Large intestine (tissue), 3 donors: ENCODE results near the gene CBFA2T3. TPM values are rescaled to one million over a fixed set of nuclear protein-coding genes. Genes with fewer than 3 reads are reported as not detected.
A peak's percentile ranks its signal among the peaks of the same experiment; 100 is the strongest.

Experiments
- DNase-seq, 2 donors: peaks; one replicate each; pipeline versions ENCODE4 v3.0.0 to v3.0.0-alpha.2; 2013
- H3K27ac ChIP-seq: one replicate; pipeline ENCODE4 v1.5.1; 2013; ENCODE audit warnings: low read length
- H3K27me3 ChIP-seq: 2 replicates; pipeline ENCODE4 v1.6.1; 2013; ENCODE audit warnings: low read length; ENCODE audit not compliant: control insufficient read depth, insufficient read depth
- H3K36me3 ChIP-seq: 2 replicates; pipeline ENCODE4 v1.6.1; 2013; ENCODE audit warnings: low read length; ENCODE audit not compliant: control insufficient read depth, insufficient read depth
- H3K4me1 ChIP-seq: one replicate; pipeline ENCODE4 v1.6.1; 2013; ENCODE audit warnings: low read length; ENCODE audit not compliant: control insufficient read depth, insufficient read depth
- H3K4me3 ChIP-seq: one replicate; pipeline ENCODE4 v1.5.1; 2013; ENCODE audit warnings: low read length
- H3K9me3 ChIP-seq: one replicate; pipeline ENCODE4 v1.6.1; 2013; ENCODE audit warnings: mild to moderate bottlenecking, low read depth, low read length, moderate library complexity; ENCODE audit not compliant: control insufficient read depth
- WGBS: methylation state at CpG from one replicate; pipeline ENCODE4 v1.1.5; 2013; ENCODE audit warnings: low lambda C conversion rate; ENCODE audit not compliant: insufficient coverage; 5-methylcytosine and 5-hydroxymethylcytosine counted together
- polyA plus RNA-seq: library from polyadenylated mRNA; unstranded; fragments of 120-200 nt; gene quantifications from one replicate; pipeline ENCODE4 v1.2.1, GENCODE V29; 2013

Gene CBFA2T3
- polyA plus RNA-seq, 1 donor = 7.4 TPM

GRCh38 chr16:88926374-88926990 is 50.5 kb downstream of the CBFA2T3 start:
- H3K4me1 ChIP-seq = peaks cover 3% of the 10 kb centered on the region

DNA sequence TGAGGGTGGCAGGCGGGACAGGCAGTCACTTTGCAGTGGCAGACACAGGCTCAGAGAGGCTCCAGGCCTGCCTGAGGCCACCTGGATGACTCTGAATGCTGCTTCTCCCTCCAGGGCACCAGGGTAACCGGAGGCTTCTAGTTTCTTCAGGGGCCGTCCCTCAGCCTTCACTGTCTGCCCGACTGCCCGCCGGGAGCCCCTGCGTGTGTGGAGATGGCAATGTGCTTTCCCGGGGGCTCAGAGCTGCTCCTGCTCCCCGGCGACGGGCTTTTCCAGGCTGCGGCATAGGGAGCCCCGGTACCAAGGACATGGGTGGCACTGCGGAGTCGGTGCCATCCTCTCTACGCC is 51.5 kb downstream of the CBFA2T3 start:
- no peak overlapping the region for H3K4me3 ChIP-seq
- peaks cover 8% of the 10 kb centered on the region for H3K27me3 ChIP-seq
- no CpG with 5 or more reads among the region's 16 CpGs for WGBS

More at GRCh38 chr16:88926374-88926990, 50.5 kb downstream of the CBFA2T3 start:
- no peak for DNase-seq
- Histone ChIP-seq H3K36me3 (no peaks in the 10 kb centered on the region), H3K27ac (no peak overlapping the region), H3K27me3 (peaks cover 8% of the 10 kb centered on the region), H3K4me3 (no peak overlapping the region), H3K9me3 (no peaks in the 10 kb centered on the region)
- WGBS = no CpG with 5 or more reads among the region's 27 CpGs

DNA sequence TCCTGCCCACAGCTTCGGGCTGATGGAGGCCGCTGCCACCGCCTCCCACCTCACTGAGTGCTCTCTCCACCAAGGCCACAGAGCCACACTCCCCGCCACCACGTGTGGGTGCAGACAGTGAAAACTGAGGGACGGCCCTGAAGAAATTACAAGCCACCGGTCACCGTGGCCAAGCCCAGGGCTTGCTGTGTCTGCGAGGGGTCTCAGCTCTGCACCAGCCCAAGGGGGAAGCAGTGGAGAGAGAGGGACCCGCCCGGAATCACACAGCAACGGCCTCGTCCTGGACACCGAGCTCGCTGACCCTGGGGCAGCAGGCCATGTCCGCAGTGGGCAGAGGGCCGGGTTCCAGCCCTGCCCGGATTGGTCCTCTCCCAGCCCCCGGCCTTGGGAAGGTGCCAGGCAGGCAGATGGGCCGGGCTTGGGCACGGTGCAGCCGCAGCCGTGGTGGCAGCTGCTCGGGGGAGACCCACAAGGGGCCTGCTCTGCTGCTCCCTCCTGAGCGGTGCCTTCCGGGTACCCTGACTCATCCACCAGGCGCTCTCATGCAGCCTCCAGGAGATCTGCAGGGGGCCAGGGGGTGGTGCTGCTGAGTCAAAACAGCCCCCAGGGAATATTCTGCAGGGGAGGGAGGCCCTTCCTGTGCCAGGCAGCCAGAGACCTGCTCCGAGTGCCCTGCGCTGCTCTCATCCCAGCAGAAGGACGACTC is 52.0 kb downstream of the CBFA2T3 start:
- no peaks in the 10 kb centered on the region for H3K36me3 ChIP-seq
- H3K4me1 ChIP-seq = peaks cover 6% of the 10 kb centered on the region
- no peak for DNase-seq
- peaks cover 8% of the 10 kb centered on the region for H3K27me3 ChIP-seq
- no peak overlapping the region for H3K4me3 ChIP-seq
- H3K9me3 ChIP-seq = no peaks in the 10 kb centered on the region
- no peak overlapping the region for H3K27ac ChIP-seq
- WGBS = no CpG with 5 or more reads among the region's 30 CpGs

More for the DNA sequence above, 51.5 kb downstream of the CBFA2T3 start:
- no peak overlapping the region for H3K27ac ChIP-seq
- no peaks in the 10 kb centered on the region for H3K9me3 ChIP-seq
- no peak for DNase-seq
- peaks cover 6% of the 10 kb centered on the region for H3K4me1 ChIP-seq
- no peaks in the 10 kb centered on the region for H3K36me3 ChIP-seq

DNA sequence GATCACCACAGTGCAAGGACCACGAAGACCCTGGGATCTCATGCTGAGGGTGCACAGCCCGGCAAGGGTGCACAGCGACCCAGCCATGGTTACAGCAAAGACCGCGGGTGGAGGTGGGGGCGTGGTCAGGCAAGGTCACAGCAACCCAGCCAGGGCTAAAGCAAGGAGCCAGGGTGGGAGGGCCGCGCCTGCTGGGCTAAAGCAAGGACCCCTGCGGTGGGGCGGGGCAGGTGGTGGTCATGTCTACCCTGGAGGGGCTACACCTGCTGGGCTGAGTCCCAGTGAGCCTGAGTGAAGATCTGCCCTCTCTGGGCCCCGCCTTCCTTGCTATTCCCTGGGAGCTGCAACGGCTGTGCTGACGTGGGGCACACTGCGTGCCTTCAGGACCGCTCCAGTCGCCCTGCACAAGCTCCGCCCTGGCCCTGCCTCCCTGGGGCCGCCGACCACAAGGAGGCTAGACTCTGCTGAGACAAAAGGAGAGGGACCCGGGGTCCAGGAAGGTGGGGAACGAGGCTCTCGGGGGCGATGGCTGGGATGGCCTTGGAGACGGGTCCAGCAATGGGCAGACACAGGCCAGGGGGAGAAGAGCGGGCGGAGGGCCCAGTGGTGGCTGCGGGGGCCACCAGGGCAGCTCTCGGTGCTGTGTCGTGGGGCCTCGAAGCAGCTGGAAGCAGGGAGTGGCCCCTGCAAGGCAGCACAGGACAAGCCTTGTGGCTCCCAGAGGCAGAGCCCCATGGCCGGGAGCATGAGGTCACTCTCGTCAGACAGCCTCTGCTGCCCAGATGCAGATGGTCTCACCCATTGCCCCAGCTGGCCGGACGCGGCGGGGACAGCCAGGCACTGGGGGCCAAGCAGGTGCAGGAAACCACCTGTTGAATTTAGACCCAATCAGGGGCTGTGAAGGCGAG is 52.8 kb downstream of the CBFA2T3 start:
- DNase-seq = no peak
- Histone ChIP-seq H3K36me3 (no peaks in the 10 kb centered on the region), H3K4me3 (no peak overlapping the region), H3K27me3 (peaks cover 7% of the 10 kb centered on the region), H3K9me3 (no peaks in the 10 kb centered on the region), H3K27ac (no peak overlapping the region), H3K4me1 (peaks cover 6% of the 10 kb centered on the region)
- no CpG with 5 or more reads among the region's 37 CpGs for WGBS

- Histone ChIP-seq H3K9me3 (no peaks in the 10 kb centered on the region), H3K36me3 (no peaks in the 10 kb centered on the region), H3K4me3 (no peak overlapping the region), H3K4me1 (peaks cover 6% of the 10 kb centered on the region), H3K27ac (no peak overlapping the region), H3K27me3 (peaks cover under 1% of the 10 kb centered on the region)
- no CpG with 5 or more reads among the region's 17 CpGs for WGBS
- no peak for DNase-seq
These were observed 53.6 kb downstream of the CBFA2T3 start for GRCh38 chr16:88923450-88923849.

GRCh38 chr16:88922826-88923410 is 54.1 kb downstream of the CBFA2T3 start:
- no peak for DNase-seq
- Histone ChIP-seq H3K4me1 (peaks cover 6% of the 10 kb centered on the region), H3K9me3 (no peaks in the 10 kb centered on the region), H3K36me3 (no peaks in the 10 kb centered on the region), H3K27me3 (no peaks in the 10 kb centered on the region), H3K27ac (no peak overlapping the region), H3K4me3 (no peak overlapping the region)
- no CpG with 5 or more reads among the region's 22 CpGs for WGBS

DNA sequence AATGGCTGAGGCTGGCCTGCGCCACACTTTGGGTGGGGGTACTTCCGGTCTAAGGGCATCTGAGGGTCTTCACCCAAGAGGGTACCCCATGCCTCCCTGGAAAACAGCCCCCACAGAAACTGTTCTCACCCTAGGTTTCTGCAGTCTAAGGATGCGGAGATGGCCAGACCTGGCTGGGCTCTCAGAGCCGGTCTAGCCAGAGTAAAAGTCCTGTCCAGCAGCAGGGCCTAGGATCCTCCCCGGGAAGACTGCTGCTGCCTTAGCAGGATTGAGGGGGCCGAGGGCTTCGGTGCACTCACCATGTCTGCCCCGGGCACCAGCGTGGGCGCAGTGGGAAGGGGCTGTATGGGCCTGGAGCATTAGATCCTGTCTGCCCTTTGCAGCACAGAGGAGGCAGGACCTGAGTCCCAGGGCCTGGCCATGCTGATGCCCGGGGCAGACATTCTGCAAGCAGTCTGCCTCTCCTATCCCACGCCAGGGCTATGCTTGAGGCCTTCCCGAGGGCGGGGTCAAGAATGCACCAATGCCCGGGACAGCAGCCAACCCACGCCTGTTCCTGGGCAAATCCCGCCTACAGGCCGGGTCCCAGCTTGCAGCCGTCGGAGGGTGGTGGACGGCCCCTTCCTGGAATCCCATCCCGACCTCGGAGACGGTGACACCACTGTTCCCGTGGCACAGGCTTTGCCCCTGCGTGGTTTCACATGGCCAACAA is 54.7 kb downstream of the CBFA2T3 start:
- no peaks in the 10 kb centered on the region for H3K9me3 ChIP-seq
- H3K4me1 ChIP-seq = peaks cover 6% of the 10 kb centered on the region
- H3K27me3 ChIP-seq = no peaks in the 10 kb centered on the region
- WGBS = 70% methylated on average over 2 of the region's 26 CpGs
- H3K4me3 ChIP-seq = no peak overlapping the region
- no peak overlapping the region for H3K27ac ChIP-seq
- no peak for DNase-seq
- no peaks in the 10 kb centered on the region for H3K36me3 ChIP-seq

GRCh38 chr16:88921591-88921990 is 55.4 kb downstream of the CBFA2T3 start:
- WGBS = no CpG with 5 or more reads among the region's 19 CpGs
- Histone ChIP-seq H3K4me3 (no peak overlapping the region), H3K27ac (no peak overlapping the region), H3K4me1 (peaks cover 6% of the 10 kb centered on the region), H3K27me3 (no peaks in the 10 kb centered on the region), H3K36me3 (no peaks in the 10 kb centered on the region), H3K9me3 (no peaks in the 10 kb centered on the region)
- DNase-seq = no peak

- Histone ChIP-seq H3K4me1 (peaks cover 6% of the 10 kb centered on the region), H3K27ac (peak overlapping the region; percentile 21), H3K9me3 (no peaks in the 10 kb centered on the region), H3K27me3 (no peaks in the 10 kb centered on the region), H3K36me3 (no peaks in the 10 kb centered on the region), H3K4me3 (no peak overlapping the region)
- WGBS = no CpG with 5 or more reads among the region's 28 CpGs
- peak in 1 of 2 donors; percentile 41 for DNase-seq
These were observed 56.1 kb downstream of the CBFA2T3 start for GRCh38 chr16:88920618-88921590.
